ENCODE results near the gene EXTL2.

GRCh38 chr1:100909018-100909417 is 14.4 kb upstream of the EXTL2 start:
- TF ChIP-seq, protein P1, sequence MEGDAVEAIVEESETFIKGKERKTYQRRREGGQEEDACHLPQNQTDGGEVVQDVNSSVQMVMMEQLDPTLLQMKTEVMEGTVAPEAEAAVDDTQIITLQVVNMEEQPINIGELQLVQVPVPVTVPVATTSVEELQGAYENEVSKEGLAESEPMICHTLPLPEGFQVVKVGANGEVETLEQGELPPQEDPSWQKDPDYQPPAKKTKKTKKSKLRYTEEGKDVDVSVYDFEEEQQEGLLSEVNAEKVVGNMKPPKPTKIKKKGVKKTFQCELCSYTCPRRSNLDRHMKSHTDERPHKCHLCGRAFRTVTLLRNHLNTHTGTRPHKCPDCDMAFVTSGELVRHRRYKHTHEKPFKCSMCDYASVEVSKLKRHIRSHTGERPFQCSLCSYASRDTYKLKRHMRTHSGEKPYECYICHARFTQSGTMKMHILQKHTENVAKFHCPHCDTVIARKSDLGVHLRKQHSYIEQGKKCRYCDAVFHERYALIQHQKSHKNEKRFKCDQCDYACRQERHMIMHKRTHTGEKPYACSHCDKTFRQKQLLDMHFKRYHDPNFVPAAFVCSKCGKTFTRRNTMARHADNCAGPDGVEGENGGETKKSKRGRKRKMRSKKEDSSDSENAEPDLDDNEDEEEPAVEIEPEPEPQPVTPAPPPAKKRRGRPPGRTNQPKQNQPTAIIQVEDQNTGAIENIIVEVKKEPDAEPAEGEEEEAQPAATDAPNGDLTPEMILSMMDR (conservative IDR thresholded peaks at IDR 0.05; ENCODE audit: low read depth in 2 of 2) = no peak
- no peak for TF ChIP-seq JUNB (IDR thresholded peaks at IDR 0.05; ENCODE audit: unreplicated experiment)
- TF ChIP-seq CREB1 (CRISPR knock-in tag; IDR thresholded peaks at IDR 0.05; ENCODE audit: low read depth) = no peak
- no peak for TF ChIP-seq POLR2AphosphoS5 (IDR thresholded peaks at IDR 0.05; ENCODE audit: low read depth)
- TF ChIP-seq, protein P2, sequence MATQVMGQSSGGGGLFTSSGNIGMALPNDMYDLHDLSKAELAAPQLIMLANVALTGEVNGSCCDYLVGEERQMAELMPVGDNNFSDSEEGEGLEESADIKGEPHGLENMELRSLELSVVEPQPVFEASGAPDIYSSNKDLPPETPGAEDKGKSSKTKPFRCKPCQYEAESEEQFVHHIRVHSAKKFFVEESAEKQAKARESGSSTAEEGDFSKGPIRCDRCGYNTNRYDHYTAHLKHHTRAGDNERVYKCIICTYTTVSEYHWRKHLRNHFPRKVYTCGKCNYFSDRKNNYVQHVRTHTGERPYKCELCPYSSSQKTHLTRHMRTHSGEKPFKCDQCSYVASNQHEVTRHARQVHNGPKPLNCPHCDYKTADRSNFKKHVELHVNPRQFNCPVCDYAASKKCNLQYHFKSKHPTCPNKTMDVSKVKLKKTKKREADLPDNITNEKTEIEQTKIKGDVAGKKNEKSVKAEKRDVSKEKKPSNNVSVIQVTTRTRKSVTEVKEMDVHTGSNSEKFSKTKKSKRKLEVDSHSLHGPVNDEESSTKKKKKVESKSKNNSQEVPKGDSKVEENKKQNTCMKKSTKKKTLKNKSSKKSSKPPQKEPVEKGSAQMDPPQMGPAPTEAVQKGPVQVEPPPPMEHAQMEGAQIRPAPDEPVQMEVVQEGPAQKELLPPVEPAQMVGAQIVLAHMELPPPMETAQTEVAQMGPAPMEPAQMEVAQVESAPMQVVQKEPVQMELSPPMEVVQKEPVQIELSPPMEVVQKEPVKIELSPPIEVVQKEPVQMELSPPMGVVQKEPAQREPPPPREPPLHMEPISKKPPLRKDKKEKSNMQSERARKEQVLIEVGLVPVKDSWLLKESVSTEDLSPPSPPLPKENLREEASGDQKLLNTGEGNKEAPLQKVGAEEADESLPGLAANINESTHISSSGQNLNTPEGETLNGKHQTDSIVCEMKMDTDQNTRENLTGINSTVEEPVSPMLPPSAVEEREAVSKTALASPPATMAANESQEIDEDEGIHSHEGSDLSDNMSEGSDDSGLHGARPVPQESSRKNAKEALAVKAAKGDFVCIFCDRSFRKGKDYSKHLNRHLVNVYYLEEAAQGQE (IDR thresholded peaks at IDR 0.05; ENCODE audit: unreplicated experiment) = no peak
- TF ChIP-seq EZH2phosphoT487 (IDR thresholded peaks at IDR 0.05; ENCODE audit: unreplicated experiment) = no peak
- no peak for TF ChIP-seq STAT1 (IDR thresholded peaks at IDR 0.05; ENCODE audit: unreplicated experiment)
